OCI-M2 (cell line): ENCODE measurements around the gene PALB2.
A peak's percentile ranks its signal among the peaks of the same experiment; 100 is the strongest.

Source experiments
- DNase-seq: peaks from one replicate; lab custom pipeline; 2025; ENCODE audit not compliant: unreplicated experiment; lab: John Stamatoyannopoulos, UW

The PALB2 gene

GRCh38 chr16:23640931-23641765 is at the start of gene PALB2, which contains the start of gene DCTN5:
Gene PALB2 (minus strand): TSS chr16:23641310. CDS start chr16:23641157, 153 bp downstream.
Gene DCTN5 (plus strand): TSS chr16:23641466. CDS start chr16:23641543, 77 bp downstream.
- peak; percentile 58 for DNase-seq

DNA sequence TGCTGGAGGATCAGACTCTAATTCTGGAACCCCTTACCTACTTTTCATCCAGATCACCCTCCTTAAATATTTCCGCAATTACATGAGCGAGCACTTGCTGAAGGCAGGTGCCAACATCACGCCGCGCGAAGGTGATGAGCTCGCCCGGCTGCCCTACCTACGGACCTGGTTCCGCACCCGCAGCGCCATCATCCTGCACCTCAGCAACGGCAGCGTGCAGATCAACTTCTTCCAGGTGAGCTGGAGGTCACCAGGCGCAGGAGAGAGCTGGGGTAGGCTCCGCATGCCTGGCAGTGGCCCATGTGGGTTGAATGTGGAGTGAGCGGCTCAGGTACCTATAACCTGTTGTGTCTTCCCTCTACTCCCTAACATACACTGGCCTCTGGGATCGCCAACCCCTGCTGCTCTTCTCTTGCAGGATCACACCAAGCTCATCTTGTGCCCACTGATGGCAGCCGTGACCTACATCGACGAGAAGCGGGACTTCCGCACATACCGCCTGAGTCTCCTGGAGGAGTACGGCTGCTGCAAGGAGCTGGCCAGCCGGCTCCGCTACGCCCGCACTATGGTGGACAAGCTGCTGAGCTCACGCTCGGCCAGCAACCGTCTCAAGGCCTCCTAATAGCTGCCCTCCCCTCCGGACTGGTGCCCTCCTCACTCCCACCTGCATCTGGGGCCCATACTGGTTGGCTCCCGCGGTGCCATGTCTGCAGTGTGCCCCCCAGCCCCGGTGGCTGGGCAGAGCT is 48.5 kb upstream of the PALB2 start:
- no peak for DNase-seq

GRCh38 chr16:23687034-23687808 is 46.1 kb upstream of the PALB2 start:
- no peak for DNase-seq

DNA sequence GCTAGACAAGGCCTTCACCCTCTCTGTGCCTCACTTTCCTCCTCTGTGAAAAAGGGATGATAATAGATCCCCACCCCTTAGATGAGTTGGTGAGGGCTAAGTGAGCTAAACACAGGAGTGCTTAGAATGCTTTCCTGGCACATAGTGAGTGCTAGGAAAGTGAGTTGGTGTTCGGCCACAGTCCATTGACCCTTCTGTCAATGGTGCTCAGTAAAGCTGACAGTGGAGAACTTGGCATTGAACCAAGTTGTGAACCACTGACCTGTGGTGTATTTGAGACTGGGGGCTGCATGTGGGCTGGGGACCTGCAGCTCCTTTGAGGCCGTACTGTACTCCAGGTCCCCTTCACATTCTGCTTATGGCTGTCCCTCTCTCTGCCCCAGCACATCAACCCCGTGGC is 42.4 kb upstream of the PALB2 start:
- DNase-seq, result no peak

- no peak for DNase-seq
Observed at GRCh38 chr16:23682181-23682580, 41.1 kb upstream of the PALB2 start.

- DNase-seq, result no peak
Observed at GRCh38 chr16:23679986-23680336, 38.9 kb upstream of the PALB2 start.

DNA sequence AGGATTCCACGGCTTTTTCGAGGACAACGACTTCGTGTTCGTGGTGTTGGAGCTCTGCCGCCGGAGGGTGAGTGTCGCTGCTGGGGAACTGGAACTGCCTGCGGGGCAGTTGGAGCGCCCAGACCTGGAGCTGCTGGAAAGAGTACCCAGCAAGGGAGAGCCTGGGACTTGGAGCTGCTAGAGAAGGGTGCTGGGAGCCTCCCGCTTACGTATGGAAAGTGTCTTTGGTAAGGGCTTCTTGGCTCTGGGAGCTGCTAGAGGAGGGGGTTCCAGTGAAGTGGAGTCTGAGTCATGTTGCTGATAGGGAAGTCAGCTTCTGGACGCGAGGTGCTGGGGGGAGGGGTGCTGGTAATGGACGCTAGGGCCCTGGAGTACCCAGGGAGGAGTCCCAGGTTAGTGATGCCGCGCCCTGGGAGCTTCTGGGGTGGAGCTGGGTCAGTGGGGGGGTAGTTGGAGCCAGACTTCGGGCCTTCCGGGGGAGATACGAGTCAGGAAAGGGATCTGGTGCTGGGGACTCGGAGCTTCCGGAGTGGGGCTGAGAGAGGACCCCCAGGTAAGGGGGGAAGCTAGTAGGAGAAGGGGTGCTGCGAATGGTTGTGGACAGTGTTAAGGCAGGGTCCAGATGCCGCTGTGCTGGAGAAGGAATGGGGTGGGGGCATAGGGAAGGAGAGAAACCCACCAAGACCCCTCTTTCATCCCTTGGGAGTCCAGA is 38.3 kb upstream of the PALB2 start:
- DNase-seq, result no peak

DNA sequence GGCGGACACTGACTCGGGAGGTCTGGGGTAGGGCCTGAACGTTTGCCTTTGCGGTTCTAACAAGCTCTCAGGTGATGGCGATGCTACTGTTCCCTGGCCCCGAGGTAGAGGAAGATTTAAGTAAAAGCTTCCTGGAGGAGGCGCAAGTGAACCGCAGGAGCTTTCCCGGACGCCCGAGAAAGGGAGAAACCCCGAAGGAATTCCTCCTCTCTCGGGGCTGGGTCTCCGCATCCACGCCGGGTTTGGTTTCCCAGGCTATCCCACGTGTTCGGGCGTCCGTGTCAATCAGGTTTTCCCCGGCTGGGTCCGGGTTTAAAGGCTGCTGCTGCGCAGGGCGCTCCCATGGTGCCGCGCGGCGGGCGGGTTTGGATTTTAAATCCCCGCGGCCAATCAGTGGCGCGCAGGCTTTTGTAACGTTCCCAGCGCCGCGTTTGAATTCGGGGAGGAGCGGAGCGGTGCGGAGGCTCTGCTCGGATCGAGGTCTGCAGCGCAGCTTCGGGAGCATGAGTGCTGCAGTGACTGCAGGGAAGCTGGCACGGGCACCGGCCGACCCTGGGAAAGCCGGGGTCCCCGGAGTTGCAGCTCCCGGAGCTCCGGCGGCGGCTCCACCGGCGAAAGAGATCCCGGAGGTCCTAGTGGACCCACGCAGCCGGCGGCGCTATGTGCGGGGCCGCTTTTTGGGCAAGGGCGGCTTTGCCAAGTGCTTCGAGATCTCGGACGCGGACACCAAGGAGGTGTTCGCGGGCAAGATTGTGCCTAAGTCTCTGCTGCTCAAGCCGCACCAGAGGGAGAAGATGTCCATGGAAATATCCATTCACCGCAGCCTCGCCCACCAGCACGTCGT is 37.5 kb upstream of the PALB2 start, which contains the start of gene PLK1:
Gene PLK1 (plus strand): TSS at position 460 of the 844 bp plus-strand sequence. CDS start 44 bp downstream, at position 504.
- DNase-seq, result peak; percentile 41

GRCh38 chr16:23676924-23677480 is 35.9 kb upstream of the PALB2 start:
- no peak for DNase-seq

DNA sequence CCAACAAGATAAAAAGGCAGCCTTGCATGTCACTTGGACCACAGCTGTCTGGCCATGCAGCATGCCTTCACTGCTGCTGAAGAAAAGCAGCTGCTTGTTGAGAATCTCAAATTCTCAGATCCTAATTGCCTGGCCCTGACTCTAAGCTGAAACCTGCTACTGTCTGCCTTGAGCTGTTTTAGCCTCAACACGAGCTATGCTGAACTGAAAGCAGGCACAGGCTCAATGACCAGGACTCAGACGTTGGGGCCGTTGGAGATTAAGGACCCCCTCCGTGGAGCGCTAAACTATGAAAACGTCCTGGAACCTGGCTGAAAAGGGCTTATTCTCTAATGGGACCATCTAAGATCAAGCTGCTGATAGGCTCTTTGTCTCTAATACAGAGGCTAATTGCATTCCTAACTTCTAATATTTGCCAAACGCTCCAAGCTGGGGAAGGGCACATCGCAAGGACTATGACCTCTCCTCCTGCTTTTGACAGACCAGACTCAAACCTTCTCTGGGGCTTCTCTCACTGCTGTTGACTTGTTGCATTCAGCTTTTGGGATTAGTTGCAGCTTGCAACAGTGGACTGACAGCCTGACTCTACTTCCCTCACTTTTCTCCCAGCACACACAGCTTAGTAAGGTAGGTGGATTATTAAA is 33.0 kb upstream of the PALB2 start:
- DNase-seq, result no peak

GRCh38 chr16:23670137-23670776 is 29.1 kb upstream of the PALB2 start:
- DNase-seq, result no peak

DNA sequence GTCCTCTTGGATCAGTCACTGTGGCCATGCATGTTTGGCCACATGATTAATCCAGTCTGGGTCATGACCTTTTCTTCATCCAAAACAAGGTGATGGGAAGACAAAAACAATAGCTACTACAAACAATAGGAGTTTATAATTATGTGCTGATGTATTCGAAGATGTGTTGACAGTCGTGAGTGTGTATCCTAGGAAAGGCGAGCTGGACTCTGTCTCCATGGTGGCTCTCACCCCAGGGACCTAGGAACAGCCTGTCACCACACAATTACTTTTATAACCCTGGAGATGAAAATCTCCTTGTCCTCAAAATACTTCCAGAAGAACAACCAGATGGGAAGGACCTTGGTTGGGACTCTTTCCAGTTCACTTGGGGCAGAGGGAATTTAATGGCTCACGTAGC is 27.8 kb upstream of the PALB2 start:
- no peak for DNase-seq

DNA sequence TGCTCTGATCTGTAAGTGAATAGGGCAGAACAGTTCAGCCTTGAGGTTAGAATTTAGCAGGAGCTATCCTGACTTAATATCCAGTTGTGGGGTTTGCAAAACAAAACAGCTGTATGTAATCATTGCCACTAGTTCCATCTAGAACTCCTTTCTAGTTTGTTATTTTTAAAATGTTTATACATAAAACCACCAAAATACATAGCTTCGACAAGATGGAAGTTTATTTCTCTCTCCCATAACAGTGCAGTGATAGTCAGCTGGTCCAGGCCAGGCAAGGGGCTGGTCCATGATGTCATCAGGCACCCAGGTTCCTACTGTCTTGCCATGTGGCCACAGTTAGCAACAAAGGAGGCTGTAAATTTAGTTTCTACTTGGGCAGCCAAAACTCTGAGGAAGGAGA is 27.1 kb upstream of the PALB2 start:
- no peak for DNase-seq

DNA sequence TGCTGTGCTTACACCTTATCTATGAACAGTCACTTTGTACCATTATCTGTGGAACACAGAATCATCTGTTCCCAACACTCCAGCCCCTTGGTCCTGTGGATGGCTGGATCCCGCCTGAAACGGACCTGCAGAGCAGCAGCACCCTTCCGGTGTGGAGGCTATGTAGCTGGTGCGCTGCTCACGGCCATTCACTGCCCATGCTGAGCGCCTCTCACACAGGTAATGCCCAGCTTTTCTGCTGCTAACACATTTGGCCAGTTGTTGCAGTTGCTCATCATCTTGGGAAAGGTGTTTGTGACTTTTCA is 26.2 kb upstream of the PALB2 start:
- DNase-seq, result no peak

- no peak for DNase-seq
Observed at GRCh38 chr16:23666571-23667354, 25.7 kb upstream of the PALB2 start.

- no peak for DNase-seq
Observed at GRCh38 chr16:23663918-23664317, 22.8 kb upstream of the PALB2 start.

DNA sequence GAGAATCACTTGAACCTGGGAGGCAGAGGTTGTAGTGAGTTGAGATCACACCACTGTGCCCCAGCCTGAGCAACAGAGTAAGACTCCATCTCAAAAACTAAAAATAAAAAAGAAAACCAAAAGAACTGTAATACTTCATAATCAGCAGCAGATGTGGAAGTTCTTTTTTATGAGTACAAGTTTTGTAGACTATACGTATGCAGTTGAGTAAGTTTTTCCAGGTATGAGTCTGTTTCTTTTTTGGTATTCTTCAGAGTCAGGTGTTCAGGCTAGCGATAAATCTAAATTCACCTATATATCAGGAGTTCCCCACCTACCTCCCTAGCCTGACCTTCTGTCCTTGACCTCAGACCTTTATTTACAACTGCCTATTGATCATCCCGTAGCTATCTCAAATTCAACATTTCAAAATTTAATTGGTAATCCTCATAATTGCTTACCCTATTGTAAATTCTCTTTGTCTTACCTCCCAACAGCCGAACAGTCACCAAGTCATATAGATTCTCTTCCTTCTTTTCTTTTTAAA is 10.9 kb upstream of the PALB2 start:
- DNase-seq, result no peak
